Hepatocyte (in vitro differentiated cells): ENCODE data around the gene WDR59. TPM values are rescaled to one million over a fixed set of nuclear protein-coding genes. Genes with fewer than 3 reads are reported as not detected.
"Not testable (repeated sequence)": the region's sequence is repeated elsewhere in the genome, so short reads cannot be mapped to it uniquely, and the experiment has no call there.

Source experiments
- DNase-seq: peaks from one replicate; pipeline ENCODE4 v3.0.0-alpha.2; 2016; ENCODE audit warnings: low spot score
- H2AFZ ChIP-seq: fragments of 200-600 bp; sonication (generic); 2 replicates; pipeline ENCODE4 v1.6.0; 2016; ENCODE audit warnings: antibody characterized with exemption, mild to moderate bottlenecking
- H3K27ac ChIP-seq: fragments of 200-600 bp; sonication (generic); 2 replicates; pipeline ENCODE4 v1.5.1; 2016; ENCODE audit warnings: mild to moderate bottlenecking
- H3K27me3 ChIP-seq: fragments of 200-600 bp; sonication (generic); 2 replicates; pipeline ENCODE4 v1.6.1; 2016
- H3K36me3 ChIP-seq: fragments of 200-600 bp; sonication (generic); replicated peaks from 2 replicates; pipeline ENCODE4 v1.5.1; 2016; ENCODE audit warnings: low read depth; ENCODE audit not compliant: insufficient read depth
- H3K4me1 ChIP-seq: fragments of 200-600 bp; sonication (generic); 2 replicates; pipeline ENCODE4 v1.5.1; 2016; ENCODE audit warnings: mild to moderate bottlenecking, moderate library complexity; ENCODE audit not compliant: insufficient read depth
- H3K4me2 ChIP-seq: fragments of 200-600 bp; sonication (generic); 2 replicates; pipeline ENCODE4 v1.6.0; 2016
- H3K4me3 ChIP-seq: fragments of 200-600 bp; sonication (generic); 2 replicates; pipeline ENCODE4 v1.5.1; 2016; ENCODE audit warnings: mild to moderate bottlenecking
- H3K79me2 ChIP-seq: fragments of 200-600 bp; sonication (generic); 2 replicates; pipeline ENCODE4 v1.6.0; 2017; ENCODE audit warnings: mild to moderate bottlenecking
- H3K9me2 ChIP-seq: fragments of 200-600 bp; sonication (generic); replicated peaks from 2 replicates; pipeline ENCODE4 v1.6.0; 2017; ENCODE audit warnings: mild to moderate bottlenecking; ENCODE audit not compliant: insufficient read depth
- H3K9me3 ChIP-seq: fragments of 200-600 bp; sonication (generic); 2 replicates; pipeline ENCODE4 v1.5.1; 2016; ENCODE audit warnings: low read depth, mild to moderate bottlenecking
- H4K20me1 ChIP-seq: fragments of 200-600 bp; sonication (generic); 2 replicates; pipeline ENCODE4 v1.6.0; 2016; ENCODE audit warnings: mild to moderate bottlenecking; ENCODE audit not compliant: insufficient read depth, poor library complexity, severe bottlenecking
- EZH2 ChIP-seq: fragments of 200-600 bp; sonication (generic); IDR thresholded peaks from 2 replicates; pipeline ENCODE4 v1.6.1; 2016; ENCODE audit warnings: antibody characterized with exemption, mild to moderate bottlenecking, borderline replicate concordance
- EZH2phosphoT487 ChIP-seq: fragments of 200-600 bp; sonication (generic); IDR thresholded peaks from one replicate; pipeline ENCODE4 v1.6.1; 2018; ENCODE audit warnings: antibody characterized with exemption, mild to moderate bottlenecking, low read depth, moderate library complexity; ENCODE audit not compliant: unreplicated experiment, severe bottlenecking
- WGBS: methylation state at CpG from one replicate; pipeline ENCODE4 v1.1.6; 2016; ENCODE audit warnings: low lambda C conversion rate; ENCODE audit errors: missing lambda C conversion rate; 5-methylcytosine and 5-hydroxymethylcytosine counted together
- polyA plus RNA-seq: library from polyadenylated mRNA; unstranded; fragments of >200 nt; fragmentation: Nextera tagmentation; extraction: Ambion mirVana; gene quantifications from 2 replicates; pipeline ENCODE4 v1.2.1, GENCODE V29; 2016
- total RNA-seq: library from RNA; depleted of rRNA; stranded (reverse); fragments of >200 nt; gene quantifications from 2 replicates; pipeline ENCODE4 v1.2.3, GENCODE V29; 2014
- TF ChIP-seq, protein P1 (sequence below): fragments of 200-600 bp; sonication (generic); IDR thresholded peaks from 2 replicates; pipeline ENCODE4 v1.5.1; 2016; ENCODE audit warnings: antibody characterized with exemption, mild to moderate bottlenecking; ENCODE audit not compliant: poor library complexity

WDR59 gene
- total and polyA plus RNA-seq, 2 experiments from 2014 or later: 32.8 to 35.7 TPM

DNA sequence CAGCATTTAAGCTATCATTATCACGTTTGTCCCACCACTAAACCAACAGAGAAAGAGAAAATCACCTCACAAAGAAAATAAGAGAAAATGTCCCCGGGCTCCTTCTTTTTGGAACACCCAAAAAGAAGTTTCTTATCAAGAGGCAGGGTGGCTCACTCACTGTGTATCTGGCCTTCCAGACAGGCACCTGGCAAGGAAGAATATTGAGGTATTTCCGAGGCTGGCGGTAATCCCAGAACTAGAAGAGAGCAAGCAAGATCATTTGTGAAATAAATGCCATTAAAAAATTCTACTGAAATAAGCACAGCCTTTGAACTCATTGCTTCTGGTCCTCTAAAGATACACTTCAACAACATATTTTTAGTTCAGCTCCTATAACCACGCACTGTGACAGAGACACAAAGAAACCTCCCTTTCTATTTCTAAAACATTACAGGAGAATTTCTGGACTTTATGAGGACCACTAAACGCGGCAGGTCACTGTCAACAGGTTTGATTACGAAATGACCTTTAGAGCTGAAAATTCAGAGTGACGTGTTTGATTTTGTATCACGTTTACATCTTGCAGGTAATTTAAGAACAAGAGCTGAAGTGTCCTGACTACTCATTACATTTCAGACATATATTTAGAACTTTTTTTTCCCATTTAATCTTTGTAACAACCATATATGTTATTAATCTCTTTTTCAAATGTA, 61.0 kb downstream of the WDR59 start:
- Histone ChIP-seq H2AFZ (no peak overlapping the region), H3K4me1 (peaks cover 8% of the 10 kb centered on the region), H3K9me2 (no peaks in the 10 kb centered on the region), H4K20me1 (no peaks in the 10 kb centered on the region), H3K27ac (no peak overlapping the region), H3K36me3 (no peaks in the 10 kb centered on the region), H3K27me3 (no peaks in the 10 kb centered on the region), H3K4me3 (no peak overlapping the region), H3K79me2 (no peaks in the 10 kb centered on the region), H3K9me3 (no peaks in the 10 kb centered on the region), H3K4me2 (no peak overlapping the region)
- DNase-seq: no peak
- TF ChIP-seq EZH2phosphoT487: no peak
- 90% methylated on average over 10 of the region's 10 CpGs for WGBS

DNA sequence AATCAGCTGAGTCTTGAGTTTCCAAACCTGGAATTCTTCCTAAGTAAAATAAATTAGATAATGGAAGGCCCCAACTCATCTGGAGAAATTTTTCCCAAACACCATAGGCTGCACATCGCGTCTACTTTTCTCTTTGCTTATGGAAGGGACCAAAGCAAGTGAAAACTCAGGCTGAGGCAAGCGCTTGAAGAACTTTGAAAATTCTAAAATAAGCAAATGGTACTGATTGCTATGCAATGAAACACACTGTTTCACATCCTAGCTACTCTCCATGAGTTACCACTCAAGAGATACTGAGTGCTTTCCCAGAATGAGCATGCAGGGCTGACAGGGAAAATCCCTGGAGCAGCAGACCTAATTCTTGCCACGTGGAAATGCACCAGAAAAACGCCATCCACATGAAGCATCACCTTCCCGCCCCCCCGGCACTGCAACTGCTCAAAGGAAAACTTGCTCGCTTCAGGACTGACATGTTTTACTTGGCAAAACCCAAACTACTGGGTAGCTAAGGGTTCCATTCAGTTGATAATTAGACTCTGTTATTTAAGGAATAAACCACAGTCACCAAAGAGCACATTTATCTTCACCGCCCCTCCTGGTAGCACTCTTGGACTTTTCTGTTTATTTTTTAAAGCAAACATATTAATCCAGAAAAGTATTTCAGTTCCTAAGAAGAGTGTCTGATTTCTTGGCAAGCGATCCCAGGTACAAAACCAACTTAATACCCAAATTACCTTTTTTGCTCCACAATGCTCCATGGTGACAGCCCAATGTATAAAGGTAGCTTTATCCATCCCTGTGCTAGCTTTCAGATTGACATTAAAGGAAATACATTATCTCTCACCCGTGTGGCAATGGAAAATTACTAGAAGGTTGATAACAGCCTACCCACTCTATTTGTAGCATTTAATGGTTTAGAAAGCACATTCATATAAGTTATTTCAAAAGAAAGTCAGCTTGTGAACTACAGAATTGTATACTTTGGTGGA, 62.5 kb downstream of the WDR59 start:
- H2AFZ ChIP-seq: no peak overlapping the region
- no peaks in the 10 kb centered on the region for H3K9me2 ChIP-seq
- no peaks in the 10 kb centered on the region for H3K79me2 ChIP-seq
- no peaks in the 10 kb centered on the region for H3K27me3 ChIP-seq
- H3K4me1 ChIP-seq: peaks cover 8% of the 10 kb centered on the region
- no peaks in the 10 kb centered on the region for H3K9me3 ChIP-seq
- no peak overlapping the region for H3K27ac ChIP-seq
- no peaks in the 10 kb centered on the region for H4K20me1 ChIP-seq
- TF ChIP-seq EZH2: no peak
- DNase-seq: no peak
- H3K36me3 ChIP-seq: no peaks in the 10 kb centered on the region
- WGBS: 85% methylated on average over 11 of the region's 11 CpGs
- no peak overlapping the region for H3K4me2 ChIP-seq
- H3K4me3 ChIP-seq: no peak overlapping the region

DNA sequence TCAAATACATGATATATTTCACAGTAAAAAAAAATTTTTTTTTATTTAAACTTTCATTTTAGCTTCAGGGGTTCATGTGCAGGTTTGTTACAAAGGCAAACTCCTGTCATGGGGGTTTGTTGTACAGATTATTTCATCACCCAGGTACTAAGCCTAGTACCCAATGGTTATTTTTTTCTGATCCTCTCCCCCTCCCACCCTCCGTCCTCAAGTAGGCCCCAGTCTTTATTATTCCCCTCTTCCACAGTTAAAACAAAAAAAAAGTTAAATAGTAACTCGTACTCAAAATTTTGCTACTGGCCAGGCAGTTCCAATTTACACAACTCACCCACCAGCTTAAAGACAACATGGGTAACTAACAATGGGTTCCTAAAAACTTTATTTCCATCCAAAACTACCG, 63.9 kb downstream of the WDR59 start:
- no peaks in the 10 kb centered on the region for H3K79me2 ChIP-seq
- H2AFZ ChIP-seq: no peak overlapping the region
- H3K27ac ChIP-seq: no peak overlapping the region
- no peaks in the 10 kb centered on the region for H3K9me2 ChIP-seq
- H3K27me3 ChIP-seq: no peaks in the 10 kb centered on the region
- H3K36me3 ChIP-seq: peaks cover 1% of the 10 kb centered on the region
- H3K4me1 ChIP-seq: peaks cover 8% of the 10 kb centered on the region
- H3K4me3 ChIP-seq: no peak overlapping the region
- TF ChIP-seq, protein P1, sequence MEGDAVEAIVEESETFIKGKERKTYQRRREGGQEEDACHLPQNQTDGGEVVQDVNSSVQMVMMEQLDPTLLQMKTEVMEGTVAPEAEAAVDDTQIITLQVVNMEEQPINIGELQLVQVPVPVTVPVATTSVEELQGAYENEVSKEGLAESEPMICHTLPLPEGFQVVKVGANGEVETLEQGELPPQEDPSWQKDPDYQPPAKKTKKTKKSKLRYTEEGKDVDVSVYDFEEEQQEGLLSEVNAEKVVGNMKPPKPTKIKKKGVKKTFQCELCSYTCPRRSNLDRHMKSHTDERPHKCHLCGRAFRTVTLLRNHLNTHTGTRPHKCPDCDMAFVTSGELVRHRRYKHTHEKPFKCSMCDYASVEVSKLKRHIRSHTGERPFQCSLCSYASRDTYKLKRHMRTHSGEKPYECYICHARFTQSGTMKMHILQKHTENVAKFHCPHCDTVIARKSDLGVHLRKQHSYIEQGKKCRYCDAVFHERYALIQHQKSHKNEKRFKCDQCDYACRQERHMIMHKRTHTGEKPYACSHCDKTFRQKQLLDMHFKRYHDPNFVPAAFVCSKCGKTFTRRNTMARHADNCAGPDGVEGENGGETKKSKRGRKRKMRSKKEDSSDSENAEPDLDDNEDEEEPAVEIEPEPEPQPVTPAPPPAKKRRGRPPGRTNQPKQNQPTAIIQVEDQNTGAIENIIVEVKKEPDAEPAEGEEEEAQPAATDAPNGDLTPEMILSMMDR: no peak
- no peak for TF ChIP-seq EZH2phosphoT487
- no peaks in the 10 kb centered on the region for H3K9me3 ChIP-seq
- no peaks in the 10 kb centered on the region for H4K20me1 ChIP-seq
- WGBS: 79% methylated on average over 3 of the region's 3 CpGs
- DNase-seq: no peak
- H3K4me2 ChIP-seq: no peak overlapping the region

DNA sequence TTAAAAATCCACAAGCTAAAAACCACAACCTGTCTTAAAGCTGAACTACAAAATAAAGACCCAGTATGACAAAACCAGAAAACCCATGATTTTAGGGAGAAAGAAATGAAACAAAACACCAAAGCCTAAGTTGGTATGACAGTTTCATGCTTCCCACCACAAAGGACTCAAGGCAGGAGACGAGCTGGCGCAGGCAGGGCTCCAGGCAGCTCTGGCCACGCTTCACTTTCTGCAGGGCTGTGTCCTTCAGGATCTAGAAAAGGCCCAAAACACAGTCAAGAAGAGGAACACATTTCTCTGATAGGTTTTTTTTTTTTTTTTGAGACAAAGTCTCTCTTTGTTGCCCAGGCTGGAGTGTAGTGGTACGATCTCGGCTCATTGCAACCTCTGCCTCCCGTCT, 75.3 kb downstream of the WDR59 start:
- H3K9me2 ChIP-seq: no peaks in the 10 kb centered on the region
- no peak overlapping the region for H3K27ac ChIP-seq
- H3K4me3 ChIP-seq: no peak overlapping the region
- H2AFZ ChIP-seq: no peak overlapping the region
- no peak for DNase-seq
- H3K27me3 ChIP-seq: no peaks in the 10 kb centered on the region
- H3K4me2 ChIP-seq: no peak overlapping the region
- no peaks in the 10 kb centered on the region for H3K4me1 ChIP-seq
- TF ChIP-seq, protein P1: no peak
- TF ChIP-seq EZH2phosphoT487 (no peak), EZH2 (no peak)
- no peaks in the 10 kb centered on the region for H3K79me2 ChIP-seq
- H3K9me3 ChIP-seq: peaks cover 5% of the 10 kb centered on the region
- peaks cover 9% of the 10 kb centered on the region for H3K36me3 ChIP-seq
- H4K20me1 ChIP-seq: no peaks in the 10 kb centered on the region
- 99% methylated on average over 6 of the region's 6 CpGs for WGBS

DNA sequence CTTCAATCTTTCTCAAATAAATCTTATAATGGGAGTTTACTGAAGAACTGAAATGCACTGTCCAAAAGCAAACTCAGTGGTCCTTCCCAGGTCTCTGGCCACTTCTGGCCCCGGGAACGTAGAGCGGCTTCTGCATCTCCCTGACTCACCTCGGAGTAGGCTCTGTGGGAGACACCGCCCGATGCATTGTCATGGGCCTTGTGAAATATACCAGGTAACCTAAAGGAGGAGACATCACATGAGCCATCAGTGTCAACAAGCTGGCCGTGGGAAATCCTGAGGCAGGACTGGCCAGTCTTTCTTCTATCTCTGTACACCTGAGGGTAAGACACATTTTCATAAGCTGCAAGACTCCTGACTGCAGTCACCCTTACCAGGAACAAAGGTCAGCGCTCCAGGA, 76.2 kb downstream of the WDR59 start:
- not testable (repeated sequence) for H4K20me1 ChIP-seq, H3K9me3 ChIP-seq, H3K4me3 ChIP-seq, DNase-seq, H3K9me2 ChIP-seq, H3K4me1 ChIP-seq, H3K27ac ChIP-seq, H3K79me2 ChIP-seq, H3K36me3 ChIP-seq, H3K27me3 ChIP-seq, H2AFZ ChIP-seq, H3K4me2 ChIP-seq
- WGBS: 82% methylated on average over 8 of the region's 8 CpGs
